ENCODE measurements around the gene RPS27L.

RPS27L gene

DNA sequence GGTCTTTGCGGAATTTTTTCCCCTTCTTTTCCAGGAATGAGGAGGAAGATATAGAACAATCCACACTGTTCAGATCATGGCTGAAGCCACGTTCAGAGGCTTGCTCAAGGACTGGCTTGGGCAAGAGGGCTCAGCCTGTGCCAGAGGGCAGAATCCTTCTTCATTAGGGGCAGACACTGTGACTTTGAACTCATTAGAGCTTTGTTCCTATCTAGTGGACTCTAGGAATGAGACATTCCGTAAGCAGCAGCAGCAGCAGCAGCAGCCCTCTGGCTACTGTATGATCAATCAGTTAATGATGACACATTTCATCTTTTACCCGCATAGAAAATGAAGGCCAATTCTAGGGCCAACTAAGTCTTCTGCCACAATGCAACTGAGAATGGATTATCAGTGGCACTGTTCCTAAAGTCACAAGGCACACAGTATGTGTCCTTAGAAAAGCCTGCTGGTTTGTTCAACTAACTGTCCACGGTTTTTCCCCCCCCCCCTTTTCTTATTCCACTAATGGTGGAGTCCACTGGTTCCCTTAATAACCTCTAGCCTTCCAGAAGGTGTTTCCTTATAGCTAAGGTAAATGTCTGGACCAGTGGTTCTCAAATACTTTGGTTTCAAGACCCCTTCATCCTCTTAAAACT is 30.4 kb upstream of the RPS27L start:
- DNase-seq = no peak

DNA sequence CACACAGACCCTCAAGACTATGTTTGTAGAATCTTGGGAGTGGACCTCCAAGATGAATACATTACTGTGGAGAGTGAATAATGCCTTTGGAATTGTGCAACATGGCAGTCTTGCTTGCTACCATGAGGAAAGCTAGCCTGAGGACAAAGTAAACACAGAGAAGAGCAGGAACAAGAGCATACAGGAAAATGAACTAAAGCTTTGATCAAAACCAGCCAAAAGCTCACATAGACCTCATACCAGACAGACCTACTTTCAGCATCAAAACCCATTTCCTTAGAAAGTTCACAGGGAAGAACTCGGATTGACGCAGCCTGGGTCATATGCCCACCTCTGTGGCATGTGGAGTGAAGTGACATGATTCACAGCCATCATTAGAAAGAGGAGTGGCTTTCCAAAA is 28.8 kb upstream of the RPS27L start:
- no peak for DNase-seq

DNA sequence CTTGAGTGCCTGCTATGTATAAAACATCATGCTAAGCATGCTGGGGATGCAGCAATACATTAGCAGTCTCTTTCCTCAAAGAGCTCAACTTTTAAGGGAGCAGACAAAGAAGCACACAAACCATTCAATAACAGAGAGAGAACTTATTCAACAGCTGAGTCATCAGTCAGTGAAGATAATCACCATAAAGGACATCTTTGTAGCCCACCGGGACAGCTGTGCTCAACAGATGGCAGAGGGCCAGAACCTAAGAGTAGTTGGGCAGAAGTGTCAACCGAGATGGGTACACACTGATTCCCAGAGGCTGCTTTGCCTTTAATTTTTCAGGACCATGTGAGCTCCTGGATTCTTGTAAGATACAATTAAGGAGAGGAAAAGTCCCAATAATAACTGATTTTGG is 27.9 kb upstream of the RPS27L start:
- DNase-seq = peak; percentile 95 to 99

DNA sequence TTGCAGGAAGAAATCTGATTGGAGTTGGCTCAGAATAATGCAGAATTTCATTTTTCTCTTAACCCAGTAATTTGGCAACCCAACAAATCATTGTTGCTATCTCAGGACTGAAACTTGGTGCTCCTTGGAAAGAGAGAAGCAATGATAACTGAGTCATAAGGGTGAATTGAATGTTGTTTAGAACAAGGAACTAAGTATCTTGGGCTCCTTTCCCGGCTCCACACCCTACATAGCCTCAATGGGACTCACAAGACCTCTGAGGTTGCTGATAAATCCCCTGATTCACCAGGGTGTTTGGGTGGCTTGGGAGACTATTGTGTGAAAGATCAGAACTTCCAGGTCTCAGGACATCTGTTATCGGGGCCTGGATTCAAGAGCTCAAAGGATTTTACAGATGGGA is 24.4 kb upstream of the RPS27L start:
- peak in 1 of 2 experiments; percentile 35 for DNase-seq

DNA sequence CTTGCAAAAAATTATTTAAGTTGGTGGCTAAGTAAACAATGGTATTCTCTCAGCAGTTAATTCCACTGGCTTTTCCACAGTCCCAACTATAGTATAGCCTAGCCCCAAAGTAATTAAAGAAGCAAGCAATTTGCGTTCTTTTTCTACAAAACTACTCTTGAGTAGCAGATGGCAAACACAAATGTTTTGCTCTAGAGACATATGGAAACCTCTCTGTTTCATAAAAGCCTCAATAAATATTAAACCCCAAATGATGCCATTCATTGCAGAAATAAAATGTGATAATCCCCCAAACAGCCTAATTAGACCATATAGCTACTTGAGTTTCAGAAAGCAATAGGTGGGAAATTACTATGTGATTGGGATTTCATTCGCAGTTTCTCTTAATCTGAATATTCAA is 23.5 kb upstream of the RPS27L start:
- DNase-seq = peak; percentile 85 to 98

DNA sequence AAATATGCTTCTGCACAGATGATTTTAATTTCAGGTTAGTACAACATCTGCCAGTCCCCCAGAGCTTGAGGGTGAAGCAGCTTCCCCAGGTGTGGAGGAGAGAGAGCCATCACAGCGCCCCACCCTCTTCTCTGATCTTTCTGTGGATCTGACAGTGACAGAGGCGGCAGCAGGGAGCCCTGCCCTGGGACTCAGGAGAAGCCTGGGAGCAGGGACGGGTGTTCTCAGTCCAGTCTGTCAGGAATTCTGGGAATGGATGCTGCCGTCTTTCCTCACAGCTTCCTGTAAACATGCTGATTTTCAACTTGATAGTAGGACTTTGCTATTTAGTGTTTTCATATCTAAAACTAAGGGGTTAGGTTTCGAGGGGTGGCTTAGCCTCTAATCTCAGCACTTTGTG is 20.8 kb upstream of the RPS27L start:
- peak in 1 of 2 experiments; percentile 70 for DNase-seq

DNA sequence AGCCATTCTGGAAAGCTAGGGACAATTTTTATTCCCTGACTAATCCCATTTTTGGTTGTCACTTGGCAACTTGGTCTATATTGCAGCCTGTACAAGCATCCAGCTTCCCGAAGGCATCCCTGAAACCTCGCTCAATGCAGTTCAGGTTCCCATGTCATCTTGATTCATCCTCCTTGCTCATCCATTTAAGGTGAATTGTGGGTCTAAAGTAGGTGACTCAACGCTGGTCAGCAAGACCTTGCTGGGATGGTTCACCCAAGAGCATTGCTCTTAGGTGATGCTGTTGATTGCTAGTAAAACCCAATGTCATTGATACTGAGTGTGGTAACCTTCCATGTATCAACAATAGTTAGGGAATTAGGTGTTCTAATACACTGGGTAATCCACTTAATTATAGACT is 19.0 kb upstream of the RPS27L start:
- no peak for DNase-seq

DNA sequence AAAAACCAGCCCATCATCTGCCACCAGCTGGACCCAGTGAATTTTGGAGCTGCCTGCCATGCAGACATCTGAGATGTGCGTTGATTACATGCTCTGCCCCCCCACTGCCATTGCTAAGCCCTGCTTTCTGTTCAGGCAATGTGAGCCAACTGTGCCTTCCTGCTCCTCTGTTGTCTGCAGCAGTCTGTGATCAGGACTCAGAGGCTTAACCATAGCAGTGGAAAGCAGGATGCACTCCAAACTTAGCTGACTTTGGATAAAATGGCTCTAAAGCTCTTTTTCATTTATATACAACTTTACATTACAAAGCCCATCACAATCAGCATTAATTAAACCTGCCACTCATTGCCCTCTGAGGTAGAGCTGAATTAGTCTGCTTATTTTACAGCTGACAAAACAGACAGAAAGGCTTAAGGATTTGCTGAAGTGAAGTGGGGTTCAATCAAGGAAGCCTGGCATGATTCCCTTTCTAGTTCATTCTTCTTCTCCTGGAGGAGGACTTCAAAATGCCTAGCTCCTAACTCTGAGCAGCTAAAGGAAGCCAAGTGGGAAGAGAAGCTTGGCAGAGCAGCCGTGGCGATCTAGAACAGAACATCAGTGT is 15.7 kb upstream of the RPS27L start:
- peak; percentile 46 to 86 for DNase-seq

DNA sequence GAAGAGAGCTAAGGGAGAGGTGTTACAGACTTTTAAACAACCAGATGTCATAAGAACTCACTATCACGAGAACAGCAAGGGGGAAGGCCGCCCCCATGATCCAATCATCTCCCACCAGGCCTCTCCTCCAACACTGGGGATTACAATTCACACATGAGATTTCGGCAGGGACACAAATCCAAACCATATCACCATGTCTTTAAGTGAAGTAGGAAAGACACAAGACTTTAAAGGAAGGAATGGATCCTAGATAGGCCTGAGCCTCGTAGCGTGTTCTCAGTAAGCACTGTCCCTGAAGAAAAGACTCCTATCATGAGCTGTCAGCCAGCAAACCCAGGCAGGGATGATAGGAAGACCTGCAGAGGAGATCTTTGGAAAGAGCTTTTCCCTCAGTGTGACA is 15.1 kb upstream of the RPS27L start:
- DNase-seq = no peak

DNA sequence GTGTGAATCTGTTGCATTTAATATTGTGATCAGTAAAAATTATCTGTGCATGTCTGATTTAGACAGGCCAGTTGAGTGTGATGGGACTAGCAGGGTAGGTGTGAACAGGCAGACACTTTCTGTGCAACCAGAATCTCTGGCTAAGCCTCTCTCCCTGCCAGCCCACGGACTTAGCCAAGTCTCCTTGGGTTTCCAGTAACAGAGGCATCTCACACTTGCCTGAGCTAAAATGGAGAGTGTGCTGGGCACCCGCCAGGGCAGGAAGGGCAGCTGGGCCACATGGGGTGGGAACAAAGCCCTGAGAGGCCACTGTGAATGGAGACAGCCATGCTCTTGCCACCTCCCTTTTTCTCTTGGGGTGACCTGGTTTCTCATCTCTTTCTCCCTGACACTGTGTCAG is 12.5 kb upstream of the RPS27L start:
- DNase-seq = no peak

DNA sequence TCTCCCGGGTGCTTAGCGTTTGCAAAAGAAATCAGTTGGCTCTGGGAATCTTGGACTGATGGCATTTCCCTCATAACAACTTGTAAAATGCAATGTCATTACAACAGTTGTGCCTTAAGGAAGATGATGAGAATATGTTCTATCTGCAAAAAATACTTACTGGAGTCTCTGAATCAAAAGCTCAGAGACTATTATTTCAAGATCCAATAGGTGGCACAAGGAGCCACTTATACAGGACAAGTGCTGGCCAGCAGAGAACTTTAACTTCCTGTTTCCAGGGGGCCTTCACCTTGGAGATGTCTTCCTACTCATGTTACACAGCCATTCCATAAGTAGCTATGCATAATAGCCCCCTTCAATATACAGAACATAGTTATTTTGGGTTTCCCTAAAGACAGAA is 8.9 kb upstream of the RPS27L start:
- DNase-seq = peak in 1 of 2 experiments; percentile 79

DNA sequence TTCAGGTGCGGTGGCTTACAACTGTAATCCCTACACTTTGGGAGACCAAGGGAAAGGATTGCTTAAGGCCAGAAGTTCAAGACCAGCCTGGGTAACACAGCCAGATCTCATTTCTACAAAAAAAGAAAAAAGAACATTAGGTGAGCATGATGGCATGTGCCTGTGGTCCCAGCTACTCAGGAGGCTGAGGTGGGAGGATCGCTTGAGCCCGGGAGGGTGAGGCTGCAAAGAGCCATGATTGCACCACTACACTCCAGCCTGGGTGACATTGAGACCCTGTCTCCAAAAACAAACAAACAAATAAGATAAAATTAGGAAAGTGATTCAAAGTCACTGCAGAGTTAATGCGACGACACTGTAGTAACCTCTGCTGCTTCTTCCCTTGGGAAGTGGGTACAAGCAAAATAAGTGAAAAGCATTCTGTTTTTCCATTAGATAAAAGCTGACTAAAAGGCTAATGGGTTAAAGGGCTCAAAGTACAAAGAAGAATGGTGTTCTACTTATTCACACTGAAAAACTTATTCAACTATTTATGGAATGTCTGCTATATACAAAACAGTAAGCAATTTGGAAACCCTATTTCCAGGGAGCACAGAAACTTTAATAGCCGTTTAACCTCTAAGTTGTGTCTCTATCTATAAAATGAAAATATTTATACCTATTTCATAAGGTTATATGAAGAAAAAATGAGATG is 8.0 kb upstream of the RPS27L start:
- no peak for DNase-seq

DNA sequence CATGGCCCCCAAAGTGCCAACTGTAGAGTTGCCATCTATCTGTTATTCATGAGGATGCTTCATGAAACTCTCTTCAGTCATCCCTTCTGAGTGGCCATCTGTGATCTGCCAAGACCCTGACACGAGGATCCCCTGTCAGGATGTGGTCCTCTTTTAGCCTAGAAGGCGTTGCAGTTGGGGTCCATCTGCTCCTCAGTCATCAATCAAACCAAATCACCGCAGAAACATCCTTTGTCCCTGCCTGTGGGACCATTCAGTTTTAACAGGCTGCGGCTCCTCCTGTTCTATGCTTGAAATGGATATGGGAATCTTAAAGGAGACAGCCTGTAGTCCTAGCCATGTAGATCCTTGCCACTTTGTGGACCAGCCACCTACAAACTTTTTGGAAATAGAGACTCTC is 5.9 kb upstream of the RPS27L start:
- peak; percentile 88 to 98 for DNase-seq

DNA sequence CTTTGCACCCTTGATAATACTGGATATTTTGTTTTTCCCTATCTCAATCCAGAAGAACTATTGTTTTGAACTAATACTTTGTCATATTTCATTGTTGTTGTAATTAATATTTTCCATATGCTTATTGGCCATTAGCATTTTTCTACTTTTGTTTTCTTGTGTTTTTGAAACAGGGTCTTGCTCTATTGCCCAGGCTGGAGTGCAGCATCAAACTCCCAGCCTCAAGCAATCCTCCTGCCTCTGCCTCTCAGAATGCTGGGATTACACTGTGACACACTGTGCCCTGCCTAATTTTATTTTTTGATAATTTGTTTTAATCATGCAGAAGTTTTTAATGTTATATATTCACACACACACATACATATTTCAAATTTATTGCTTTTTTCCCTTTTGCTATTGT is 3.4 kb upstream of the RPS27L start:
- no peak for DNase-seq

DNA sequence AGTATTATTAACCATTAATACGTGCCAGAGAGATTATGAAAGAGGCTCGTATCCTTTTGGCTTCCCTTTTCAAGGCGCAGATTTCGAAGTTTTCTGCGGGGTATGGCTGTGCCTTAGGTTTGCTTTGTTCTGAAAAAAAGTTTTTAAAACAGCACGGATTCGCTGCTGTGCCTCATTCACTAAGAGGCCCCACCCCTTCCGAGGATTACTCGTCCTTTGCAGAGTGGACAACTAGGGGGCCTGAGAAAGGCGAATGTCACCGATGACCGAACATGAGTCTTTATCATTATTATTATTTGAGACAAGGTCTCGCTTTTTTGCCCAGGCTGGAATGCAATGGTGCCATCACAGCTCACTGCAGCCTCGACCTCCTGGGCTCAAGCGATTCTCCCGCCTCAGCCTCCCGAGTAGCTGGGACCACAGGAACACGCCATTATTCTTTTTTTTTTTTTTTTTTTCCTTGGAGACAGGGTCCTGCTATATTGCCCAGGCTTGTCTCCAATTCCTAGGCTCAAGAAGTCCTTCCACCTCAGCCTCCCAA is 684 bp upstream of the RPS27L start:
- DNase-seq = peak in 1 of 2 experiments; percentile 55

DNA sequence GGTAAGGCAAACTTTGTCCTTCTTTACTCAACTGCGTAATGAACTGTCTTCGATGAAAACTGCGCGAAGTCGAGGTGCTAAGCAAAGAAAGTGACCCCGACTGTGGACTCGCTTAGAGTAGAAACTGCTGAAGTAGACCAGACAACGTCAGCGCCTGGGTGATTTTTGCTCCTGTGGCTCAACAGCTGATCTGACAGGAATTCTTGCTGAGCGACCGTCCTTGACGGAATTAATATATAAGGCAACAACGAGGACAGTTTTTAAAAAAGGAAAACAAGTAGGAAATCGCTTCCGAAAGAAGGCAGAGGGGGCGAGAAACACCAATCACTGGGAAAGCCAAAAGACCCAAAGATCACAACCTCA is 541 bp downstream of the RPS27L start:
- DNase-seq = peak in 1 of 2 experiments; percentile 48

DNA sequence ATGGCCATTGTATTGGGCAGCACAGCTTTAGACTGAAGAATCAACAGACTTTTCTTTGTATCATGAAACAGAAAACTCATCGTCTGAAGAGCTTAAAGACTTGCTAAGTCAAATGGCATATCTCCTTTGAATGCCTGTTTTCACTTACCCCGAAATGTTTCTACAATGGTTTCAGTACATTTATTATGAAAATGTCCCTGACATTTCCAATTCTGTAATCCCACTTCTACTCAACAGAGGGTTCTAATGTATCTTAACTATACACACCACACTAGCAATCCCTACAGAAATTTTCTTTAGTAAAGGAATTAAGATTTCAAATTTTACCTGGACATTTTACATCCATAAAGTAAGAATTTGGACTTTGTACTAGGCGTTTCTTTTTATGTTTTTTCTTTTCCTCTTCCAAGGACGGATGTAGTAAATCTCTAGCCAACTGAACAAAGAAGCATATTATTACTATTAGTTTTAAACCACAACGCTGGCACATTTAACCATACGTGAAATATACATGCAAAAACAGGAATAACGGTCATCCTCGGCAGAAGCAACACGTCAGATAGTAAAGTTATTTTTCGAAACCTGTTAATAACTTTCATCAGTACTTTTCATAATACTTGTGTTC is 1.1 kb downstream of the RPS27L start:
- no peak for DNase-seq

DNA sequence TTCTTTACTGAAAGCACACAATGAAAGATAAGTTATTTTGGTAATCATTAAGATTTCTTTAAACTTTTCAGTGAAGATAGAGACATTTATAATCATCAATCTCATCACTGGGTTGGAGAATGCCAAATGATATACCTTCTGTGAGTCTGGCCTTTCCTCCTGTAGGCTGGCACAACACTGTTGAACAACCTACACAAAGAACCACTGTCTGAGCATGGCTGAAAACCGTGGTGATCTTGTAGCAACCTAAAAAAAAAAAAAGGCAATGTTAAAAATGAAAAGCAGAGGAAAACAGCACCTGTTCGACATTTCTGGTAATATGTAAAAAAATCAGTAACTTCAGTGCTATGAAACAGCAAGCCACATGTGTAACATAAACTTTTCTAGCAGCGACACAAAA is 1.8 kb downstream of the RPS27L start:
- DNase-seq = no peak

DNA sequence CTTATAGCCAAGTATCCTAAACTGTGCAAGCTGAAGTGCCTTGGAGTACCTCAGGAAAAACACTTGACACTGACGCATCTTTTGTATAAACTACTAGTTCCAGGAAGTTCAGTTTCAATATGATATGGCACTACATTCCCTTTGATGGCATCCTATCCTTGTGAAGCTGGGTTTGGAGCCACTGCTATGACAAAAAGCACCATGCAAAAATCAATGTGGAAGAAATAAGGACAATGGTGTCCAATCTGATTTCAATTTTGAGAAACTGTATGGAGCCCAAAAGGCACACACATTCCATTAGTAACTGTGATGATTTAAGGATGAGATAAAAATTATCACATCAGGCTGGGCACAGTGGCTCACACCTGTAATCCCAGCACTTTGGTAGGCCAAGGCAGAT is 5.6 kb downstream of the RPS27L start:
- no peak for DNase-seq

DNA sequence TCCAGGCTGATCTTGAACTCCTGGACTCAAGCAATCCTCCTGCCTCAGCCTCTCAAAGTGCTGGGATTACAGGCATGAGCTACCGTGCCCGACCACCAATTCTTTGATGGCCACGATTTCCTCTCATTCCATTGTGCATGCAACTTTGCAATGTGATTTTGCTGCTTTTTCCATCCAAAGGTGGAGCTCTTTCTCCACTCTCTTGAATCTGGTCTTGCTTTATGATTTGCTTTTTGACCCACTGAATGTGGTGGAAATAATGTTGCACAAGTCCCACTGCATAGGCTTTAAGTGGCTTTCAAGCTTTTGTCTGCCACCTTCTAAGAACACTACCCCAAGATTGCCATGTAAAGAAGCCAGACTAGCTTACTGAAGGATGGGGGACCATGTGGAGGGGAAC is 10.6 kb downstream of the RPS27L start:
- peak in 1 of 2 experiments; percentile 49 for DNase-seq

DNA sequence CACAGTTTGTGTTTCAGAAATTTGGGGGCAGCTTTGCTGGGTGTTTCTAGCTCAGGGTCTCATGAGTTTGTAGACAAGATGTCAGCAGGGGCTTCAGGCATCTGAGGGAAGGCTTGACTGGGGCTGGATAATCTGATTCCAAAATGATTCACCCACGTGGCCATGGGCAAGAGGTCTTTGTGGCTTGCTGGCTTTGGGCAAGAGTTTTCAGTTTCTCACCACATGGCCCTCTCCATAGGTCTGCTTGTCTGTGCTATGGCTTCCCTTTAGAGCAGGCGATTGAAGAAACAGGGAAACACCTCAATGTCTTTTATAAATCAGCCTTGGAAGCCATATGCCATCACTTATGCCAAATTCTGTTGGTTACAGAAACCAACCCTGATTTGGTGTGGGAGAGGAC is 11.9 kb downstream of the RPS27L start:
- DNase-seq = no peak

DNA sequence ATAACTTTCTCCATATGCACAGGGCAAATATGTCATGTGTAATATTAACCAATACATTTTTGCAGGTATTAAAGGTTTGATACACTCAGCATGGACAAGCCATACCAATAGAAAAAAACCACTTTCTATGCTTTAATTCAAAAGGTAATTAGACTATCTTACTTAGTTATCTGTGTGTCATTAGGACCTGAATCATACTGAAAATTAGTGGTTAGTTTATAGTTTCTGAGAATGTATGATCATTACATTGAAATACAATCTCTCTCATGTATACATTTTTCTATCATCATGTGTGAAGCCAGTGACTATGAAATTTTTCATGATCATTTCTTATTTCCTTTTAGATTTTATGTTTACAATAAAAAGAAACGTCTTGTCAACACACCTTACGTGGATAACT is 16.3 kb downstream of the RPS27L start:
- no peak for DNase-seq

DNA sequence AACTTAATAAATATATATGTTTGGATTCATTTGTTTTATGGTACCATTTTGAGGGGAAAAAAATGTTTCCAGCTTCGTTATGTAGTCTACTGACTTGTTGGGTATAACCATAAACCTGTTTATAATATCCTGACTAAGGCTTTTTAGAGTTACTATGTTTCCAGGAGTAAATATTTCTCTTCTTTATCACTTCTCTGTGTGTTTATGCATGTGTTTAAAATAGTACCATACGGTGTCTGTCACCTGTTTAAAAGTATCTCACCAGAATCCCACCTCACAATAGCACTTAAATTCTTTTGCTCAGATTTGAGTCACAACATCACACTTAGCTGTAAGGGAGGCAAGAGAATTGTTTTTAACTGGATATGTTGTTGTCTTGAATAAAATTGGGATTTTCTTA is 20.5 kb downstream of the RPS27L start:
- DNase-seq = no peak

DNA sequence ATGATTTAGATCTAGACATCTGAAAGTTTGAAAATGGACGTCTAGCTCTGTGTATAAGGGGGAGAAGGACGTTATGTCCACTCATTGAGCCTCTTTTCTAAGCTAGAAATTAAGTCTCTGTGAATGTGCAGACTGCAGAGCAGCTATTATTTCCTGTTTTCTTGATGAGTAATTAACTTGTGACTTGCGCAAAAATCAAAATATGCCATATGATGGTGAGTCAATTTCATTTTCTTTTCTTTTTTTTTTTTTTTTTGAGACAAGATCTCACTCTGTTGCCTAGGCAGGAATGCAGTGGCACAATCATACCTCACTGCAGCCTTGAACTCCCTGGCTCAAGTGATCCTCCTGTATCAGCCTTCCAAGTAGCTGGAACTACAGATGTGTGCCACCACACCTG is 21.5 kb downstream of the RPS27L start:
- no peak for DNase-seq
